Activated CD8-positive, alpha-beta memory T cell treated with anti-CD3 and anti-CD28 coated beads for 24 hours (primary cell): ENCODE results near the gene MOGAT1.

Experiments
- DNase-seq: peaks from one replicate; pipeline ENCODE4 v3.0.0-alpha.2; 2020

MOGAT1 gene

DNA sequence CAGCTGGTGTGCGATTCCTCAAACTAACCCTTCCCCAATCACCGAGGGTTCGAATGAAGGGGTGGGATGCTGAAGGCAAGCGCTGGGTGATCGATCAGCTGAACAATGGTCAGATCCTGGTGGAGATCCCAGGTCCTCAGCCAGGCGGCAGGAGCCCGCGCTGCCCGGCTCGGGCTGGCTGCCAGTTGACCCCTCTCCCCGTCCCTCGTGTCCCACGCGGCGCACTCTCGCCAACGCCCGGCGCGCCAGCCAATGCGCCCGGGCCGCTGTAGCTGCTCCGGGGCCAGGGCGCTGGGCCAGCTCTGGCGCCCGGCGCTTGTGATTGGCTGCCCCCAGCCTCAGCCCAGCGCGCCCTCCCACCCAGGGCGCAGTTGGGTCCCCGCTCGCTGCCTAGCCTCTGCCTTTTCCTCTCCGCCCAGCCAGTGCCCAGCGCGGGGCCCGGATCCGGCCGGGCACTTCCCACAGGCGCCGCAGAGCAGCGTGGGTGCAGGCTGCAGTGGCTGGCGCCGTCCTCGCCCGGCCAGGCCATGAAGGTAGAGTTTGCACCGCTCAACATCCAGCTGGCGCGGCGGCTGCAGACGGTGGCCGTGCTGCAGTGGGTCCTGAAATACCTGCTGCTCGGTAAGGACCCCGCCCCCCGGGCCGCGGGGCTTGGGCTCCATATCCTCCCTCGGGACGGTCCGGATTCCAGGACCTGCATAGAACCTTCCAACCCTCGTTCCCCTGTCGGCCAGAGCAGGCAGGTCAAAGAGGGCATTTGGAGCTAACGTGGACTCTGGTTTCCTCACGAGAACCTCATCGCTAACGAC lies at the start of gene MOGAT1:
Gene MOGAT1 (plus strand): TSS at position 400 of the 809 bp plus-strand sequence. CDS start 128 bp downstream, at position 528.
- DNase-seq: no peak

GRCh38 chr2:222621893-222622292 lies 49.6 kb upstream of the MOGAT1 start:
- DNase-seq: no peak

DNA sequence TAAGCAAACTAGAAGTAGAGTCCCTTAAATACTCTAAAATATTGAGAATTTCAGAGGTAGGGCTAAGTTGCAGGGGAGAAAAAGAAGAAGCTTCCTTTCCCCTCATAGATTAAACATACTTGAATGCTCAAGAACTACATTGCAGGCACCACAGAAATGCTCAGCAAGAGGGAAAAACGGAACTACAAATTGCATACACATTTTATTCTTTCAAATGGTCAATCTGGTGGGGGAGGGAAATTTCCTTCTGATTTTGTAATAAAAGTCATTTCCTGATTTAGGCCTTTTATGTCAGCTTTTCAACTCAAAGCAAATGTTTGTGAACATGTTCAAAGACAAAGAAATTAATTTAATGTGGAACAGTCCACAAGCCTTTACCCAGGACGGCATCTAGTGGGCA lies 48.5 kb upstream of the MOGAT1 start:
- DNase-seq: no peak

DNA sequence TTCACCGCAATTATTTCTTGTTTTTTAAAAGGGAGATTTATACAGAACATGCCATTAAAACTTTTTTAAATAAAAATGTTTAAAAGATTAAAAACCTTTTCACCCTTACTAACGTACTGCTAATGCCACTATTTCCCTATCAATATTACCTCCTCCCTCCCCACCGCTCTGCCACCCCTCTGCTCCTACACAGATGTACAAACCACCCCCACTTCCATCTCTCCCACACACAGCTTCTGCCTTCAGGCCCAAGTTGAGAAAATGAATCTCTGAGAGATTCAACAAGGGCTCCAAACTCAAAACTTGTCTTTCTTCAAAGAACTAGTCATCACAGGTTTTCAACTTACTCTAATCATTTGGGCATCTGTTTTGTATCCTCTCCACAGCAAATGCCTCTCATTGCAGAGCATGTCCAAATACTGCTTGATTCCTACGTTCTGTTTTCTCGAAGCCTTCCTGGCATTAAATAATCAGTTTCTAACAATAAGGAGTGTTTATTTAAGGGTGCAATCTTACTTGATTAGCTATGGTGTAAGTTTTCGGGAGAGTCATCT lies 47.6 kb upstream of the MOGAT1 start:
- DNase-seq: no peak

- DNase-seq: no peak
These were observed 43.7 kb upstream of the MOGAT1 start for GRCh38 chr2:222627764-222628163.

DNA sequence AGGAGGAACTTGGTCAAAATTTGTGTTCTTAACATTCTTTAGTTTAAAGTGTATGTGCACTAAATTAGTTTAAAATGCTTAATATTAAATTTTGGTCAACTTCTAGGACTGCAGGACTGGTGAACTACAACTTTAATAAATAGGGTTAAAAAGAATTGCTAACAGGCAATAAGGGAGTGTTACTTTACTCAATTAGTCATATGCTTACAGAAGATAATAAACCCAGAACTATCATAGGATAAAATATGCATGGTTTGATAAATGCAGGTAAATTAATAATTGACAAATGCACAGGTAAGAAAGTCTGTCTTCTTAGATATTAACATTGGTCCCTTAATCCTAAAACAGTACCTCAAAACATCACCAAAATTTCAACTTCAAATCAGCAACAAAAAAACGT lies 36.2 kb upstream of the MOGAT1 start:
- DNase-seq: no peak

DNA sequence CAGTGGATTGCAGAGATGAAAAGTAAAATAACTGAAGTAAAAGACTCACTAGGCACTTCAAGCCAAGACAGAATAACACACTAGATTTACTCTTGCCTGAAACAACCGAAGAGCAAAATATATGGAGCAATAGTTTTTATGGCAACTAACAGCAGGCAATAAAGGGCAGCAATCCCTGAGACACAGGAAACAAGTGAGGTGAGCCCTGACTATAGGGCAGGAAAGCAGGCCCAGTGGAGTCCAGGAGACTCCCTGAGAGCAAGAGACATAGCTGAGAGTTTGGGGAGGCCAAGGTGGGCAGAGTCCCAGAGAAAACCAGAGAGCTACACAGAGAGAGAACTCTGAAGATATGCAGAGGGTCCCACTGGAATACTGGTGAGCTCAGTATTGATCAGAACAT lies 34.4 kb upstream of the MOGAT1 start:
- DNase-seq: no peak

- no peak for DNase-seq
These were observed 30.1 kb upstream of the MOGAT1 start for GRCh38 chr2:222641336-222641735.

DNA sequence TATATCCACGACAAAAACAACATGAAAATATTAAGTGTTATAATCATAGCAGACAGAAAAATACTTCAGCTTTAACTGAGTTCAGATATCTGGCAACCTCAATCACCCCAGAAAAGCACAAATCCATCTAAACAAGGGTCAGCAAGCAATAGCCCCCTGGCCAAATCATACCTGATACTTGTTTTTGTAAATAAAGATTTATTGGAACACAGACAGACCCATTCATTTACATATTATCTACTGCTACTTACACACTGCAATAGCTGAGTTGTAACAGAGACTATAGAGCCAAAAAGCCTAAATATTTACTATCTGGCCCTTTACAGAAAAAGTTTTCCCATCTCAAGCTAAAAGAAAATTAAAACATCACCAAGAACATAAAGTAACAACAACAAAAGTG lies 28.3 kb upstream of the MOGAT1 start:
- no peak for DNase-seq

DNA sequence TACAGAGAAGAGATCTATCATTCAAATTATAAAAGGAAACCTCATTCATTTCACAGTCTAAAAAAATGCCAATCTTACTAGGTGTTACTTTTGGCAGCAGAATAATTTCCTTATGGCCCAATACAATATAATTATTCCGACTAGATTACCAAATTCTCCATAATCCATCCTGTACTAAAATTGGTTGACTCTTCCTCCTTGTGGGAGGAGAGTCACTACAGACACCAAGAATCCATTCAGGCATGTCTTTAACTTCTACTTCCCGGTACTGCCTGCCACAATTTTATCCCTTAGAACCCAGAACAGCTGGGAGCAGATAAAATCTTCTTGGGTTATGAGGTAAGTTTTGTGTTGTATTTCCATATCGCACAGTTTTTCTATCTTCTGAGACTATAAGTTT lies 25.4 kb upstream of the MOGAT1 start:
- DNase-seq: no peak

DNA sequence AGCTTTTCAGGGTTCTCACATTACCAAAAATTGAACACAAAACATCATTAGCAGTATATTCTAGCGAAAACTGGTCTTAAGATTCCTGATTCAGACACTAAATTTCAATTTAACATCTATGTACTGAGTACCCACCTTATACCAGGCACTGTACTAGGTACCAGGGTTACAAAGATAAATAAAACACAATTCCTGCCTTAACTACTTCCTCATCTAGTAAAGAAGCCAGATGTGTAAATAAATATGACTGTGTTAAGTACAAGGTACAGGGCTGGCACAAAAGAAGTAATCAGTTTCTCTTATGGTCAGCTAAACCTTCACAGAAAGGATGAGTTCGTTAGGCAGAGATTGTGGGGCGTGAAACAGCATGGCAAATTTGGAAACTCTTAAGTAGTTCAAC lies 21.7 kb upstream of the MOGAT1 start:
- DNase-seq: no peak

DNA sequence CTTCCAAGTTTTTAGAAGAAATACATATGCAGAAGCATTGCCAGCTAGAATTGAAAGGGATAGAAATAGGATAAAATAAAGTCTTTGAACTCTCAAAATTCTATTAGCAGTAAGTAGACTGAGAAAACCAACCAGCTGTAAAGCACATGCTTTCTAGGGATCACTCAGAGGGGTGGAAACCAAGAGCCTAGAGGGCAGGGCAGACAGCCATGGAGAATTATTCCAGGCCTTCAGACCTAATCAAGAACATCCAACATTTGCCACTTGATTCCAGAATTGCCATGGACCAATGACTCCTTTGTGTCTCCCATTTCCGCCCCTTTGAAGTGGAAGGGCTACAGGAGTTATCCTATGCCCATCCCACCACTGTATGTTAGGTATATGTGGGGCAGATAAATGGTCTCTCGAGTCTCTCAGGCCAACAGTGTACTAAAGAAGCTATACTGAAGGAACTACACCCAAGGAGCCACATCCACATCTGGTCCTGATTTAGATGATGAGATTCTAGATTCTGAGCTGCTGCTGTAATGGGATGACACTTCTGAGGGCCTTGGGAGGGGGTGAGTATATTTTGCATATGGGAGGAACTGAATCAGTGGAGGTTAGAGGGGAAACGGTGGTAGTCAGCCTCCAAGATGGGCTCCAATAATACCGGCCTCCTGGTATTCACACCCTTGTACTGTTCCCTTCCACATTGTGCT lies 19.6 kb upstream of the MOGAT1 start:
- DNase-seq: no peak

- DNase-seq: no peak
These were observed 18.8 kb upstream of the MOGAT1 start for GRCh38 chr2:222652491-222653255.

DNA sequence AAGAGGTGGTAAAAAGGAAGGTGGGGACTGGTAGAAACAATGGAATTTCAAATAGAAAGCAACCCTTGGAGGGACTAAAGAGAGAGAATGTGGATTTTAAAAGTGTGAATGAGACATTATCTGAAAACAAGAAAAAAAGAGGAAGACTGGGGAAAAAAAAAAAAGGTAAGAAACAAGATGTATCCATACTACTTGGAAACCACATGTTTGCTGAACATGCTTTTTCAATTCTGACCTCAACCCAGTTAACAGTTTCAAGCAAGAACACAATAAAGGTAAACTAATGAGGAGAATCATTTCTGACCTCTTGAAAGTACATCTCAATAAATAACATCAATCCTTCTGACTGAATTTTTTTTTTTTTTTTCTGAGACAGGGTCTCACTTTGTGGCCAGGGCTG lies 18.2 kb upstream of the MOGAT1 start:
- DNase-seq: no peak

- peak; percentile 95 for DNase-seq
These were observed 15.5 kb upstream of the MOGAT1 start, which contains the start of gene FARSB for GRCh38 chr2:222655787-222656525. FARSB (minus strand) TSS chr2:222656092; CDS start chr2:222656073, 19 bp downstream.

GRCh38 chr2:222656526-222657446 lies 14.7 kb upstream of the MOGAT1 start:
- DNase-seq: no peak

DNA sequence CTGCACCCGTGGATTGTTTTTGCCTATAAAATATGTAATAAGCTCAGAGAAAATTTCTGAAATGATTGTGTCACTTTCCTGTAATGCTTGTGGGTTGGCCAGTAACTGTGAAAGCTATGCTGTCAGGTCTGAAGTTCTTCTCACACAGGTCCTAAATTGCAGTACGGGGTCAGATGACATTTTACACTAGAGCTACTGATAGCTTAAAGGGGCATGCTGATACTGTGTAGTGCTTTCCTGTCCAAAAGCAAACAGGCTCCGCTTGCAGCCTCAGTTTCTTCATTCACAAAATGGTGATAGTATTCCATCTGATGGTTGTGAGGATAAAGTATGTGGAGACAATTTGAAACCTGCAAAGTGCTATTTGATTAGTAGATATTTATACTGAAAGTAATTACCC lies 8.0 kb upstream of the MOGAT1 start:
- DNase-seq: no peak

DNA sequence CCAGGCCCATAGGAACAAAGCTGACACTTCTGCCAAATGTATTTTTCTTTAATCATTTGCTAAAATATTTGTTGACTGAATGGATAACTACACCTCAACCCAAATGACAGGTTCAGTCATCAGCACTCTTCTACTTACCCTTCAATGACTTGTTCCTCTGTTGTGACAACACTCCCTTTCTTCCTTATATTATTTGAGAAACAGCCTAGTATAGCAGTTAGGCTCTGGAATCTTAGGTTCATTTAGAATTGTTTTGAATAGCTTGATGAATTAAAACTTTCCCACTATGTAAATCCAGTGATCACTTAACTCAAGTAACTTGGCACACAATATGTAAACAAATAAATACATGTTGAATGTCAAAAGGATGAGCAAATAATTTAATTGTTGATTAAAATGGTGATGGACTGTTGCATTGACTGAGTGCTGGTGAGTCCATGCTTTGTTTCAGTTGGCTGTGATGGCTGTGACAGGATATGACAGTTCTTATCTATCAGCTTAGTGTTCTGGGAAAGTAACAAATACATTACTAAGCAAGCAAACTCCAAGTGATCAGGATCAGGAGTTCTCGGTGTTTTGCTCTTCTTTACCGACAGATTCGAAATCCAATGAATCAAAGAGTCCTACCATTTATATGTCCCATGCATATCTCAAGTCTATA lies 2.8 kb upstream of the MOGAT1 start:
- no peak for DNase-seq

DNA sequence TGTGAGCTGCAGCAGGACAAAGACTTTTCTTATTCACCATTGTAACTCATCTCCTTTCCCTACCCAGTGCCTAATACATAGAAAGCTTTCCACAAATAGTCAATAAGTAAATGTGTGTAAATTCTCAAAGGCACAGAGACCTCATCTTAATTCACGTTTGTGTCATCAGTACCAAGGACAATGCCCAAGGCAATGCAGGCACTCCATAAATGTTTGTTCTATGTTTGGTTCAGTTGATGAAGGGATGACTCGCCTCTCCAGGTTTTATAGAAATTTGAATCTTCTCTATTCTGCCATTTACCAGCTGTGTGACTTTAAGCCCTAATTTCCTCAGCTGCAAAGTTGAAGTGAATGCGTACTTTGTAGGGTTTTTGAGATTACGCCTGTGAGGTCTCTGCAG lies 2.1 kb upstream of the MOGAT1 start:
- DNase-seq: no peak

DNA sequence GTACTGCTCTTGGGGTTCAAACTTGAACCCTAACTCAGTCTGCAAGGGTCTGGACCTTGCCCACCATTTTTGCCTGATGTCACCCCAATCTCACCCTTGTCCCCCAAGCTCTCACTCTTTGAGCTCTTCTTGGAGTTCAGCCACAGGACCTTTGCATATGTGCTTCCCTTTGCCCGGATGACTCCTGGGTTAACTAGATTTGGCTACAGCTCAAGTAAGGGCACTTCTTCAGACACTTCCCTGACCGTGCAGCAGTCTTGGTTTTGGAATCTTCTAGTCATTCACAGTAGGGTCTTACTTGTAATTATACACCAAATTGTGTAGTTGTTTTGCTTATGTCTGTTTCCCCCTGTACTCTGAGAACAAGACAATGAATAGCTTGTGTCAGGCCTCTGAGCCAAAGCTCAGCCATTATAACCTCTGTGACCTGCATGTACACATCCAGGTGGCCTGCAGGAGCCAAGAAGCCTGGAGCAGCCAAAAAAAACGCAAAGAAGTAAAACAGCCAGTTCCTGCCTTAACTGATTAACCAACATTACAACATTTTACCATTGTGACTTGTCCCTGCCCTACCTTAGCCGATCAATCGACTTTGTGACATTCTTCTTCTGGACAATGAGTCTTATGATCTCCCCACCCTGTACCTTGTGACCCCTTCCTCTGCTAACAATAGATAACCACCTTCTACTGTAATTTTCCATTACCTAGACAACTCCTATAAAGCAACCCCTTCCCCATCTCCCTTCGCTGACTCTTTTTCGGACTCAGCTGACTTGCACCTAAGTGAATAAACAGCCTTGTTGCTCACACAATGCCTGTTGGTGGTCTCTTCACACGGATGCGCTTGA lies 1.0 kb upstream of the MOGAT1 start:
- DNase-seq: no peak
